ENCODE data around the gene TDRD3. TPM values are rescaled to one million over a fixed set of nuclear protein-coding genes. Genes with fewer than 3 reads are reported as not detected.

TDRD3 gene
- polyA plus RNA-seq, 1 donor, result 34.4 TPM

Other genes with a start within 250 kb of the TDRD3 start
- 6.5 TPM for gene DIAPH3, start 233.3 kb upstream of the TDRD3 start, polyA plus RNA-seq (ENCODE audit: insufficient read length)

All from forelimb muscle (tissue), 1 donor.